ENCODE measurements around the gene SLIT3. TPM values are rescaled to one million over a fixed set of nuclear protein-coding genes. Genes with fewer than 3 reads are reported as not detected.

SLIT3 gene
- total RNA-seq, 1 donor from 2014 or later, result 52.8 TPM

DNA sequence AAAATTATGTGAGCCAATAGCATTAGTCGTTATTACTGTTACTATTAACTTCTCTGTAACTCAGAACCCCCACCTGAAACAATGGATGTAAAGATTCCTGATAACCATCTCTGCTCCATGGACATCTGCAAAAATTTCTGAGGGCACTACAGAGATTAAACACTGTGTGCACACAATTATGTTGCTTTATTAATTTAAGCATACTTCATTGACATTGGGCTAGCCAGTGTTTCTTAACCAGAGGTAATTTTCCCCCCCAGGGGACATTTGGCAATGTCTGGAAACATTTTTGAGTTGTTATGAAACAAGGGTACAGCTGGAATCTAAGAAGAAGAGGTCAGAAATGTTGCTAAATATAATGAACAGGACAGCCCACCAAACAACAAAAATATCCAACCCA, 19.3 kb downstream of the SLIT3 start:
- intact Hi-C loops (cut with DNase I), result no loop called here
- TF ChIP-seq POLR2AphosphoS5 (IDR thresholded peaks at IDR 0.05; ENCODE audit: insufficient read depth in 1 of 2, low read depth in 1 of 2) (no peak), POLR2A (IDR thresholded peaks at IDR 0.05) (no peak)
- TF ChIP-seq, protein P1, sequence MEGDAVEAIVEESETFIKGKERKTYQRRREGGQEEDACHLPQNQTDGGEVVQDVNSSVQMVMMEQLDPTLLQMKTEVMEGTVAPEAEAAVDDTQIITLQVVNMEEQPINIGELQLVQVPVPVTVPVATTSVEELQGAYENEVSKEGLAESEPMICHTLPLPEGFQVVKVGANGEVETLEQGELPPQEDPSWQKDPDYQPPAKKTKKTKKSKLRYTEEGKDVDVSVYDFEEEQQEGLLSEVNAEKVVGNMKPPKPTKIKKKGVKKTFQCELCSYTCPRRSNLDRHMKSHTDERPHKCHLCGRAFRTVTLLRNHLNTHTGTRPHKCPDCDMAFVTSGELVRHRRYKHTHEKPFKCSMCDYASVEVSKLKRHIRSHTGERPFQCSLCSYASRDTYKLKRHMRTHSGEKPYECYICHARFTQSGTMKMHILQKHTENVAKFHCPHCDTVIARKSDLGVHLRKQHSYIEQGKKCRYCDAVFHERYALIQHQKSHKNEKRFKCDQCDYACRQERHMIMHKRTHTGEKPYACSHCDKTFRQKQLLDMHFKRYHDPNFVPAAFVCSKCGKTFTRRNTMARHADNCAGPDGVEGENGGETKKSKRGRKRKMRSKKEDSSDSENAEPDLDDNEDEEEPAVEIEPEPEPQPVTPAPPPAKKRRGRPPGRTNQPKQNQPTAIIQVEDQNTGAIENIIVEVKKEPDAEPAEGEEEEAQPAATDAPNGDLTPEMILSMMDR (IDR thresholded peaks at IDR 0.05), result no peak
- Histone ChIP-seq H3K36me3 (no peaks in the 10 kb centered on the region), H3K27me3 (no peaks in the 10 kb centered on the region), H3K27ac (no peak overlapping the region), H3K4me3 (no peak overlapping the region), H3K9me3 (no peaks in the 10 kb centered on the region), H3K4me1 (peaks cover 20% of the 10 kb centered on the region)
- no peak for DNase-seq (ENCODE audit: extremely low spot score in 2 of 2)

DNA sequence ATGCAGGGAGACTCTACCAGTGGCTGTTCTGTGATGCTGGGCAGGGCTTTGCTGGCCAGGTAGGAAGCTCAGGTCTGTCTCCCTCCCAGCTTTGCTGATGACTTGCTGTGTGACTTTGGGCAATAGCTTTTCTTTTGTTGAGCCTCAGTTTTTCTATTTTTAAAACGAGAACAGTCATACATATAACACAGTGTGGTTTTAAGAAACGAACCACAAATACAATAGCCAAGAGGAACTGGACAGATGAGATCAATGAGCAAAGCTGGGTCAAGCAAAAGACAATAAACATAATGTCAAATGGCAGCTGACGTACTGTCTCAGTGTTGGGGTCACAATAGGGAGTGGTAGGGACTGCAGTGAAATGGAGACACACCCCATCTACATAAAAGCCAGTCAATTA, 20.2 kb downstream of the SLIT3 start:
- Histone ChIP-seq H3K27ac (no peak overlapping the region), H3K36me3 (no peaks in the 10 kb centered on the region), H3K4me1 (peaks cover 20% of the 10 kb centered on the region), H3K4me3 (no peak overlapping the region), H3K27me3 (no peaks in the 10 kb centered on the region), H3K9me3 (no peaks in the 10 kb centered on the region)
- DNase-seq (ENCODE audit: extremely low spot score in 2 of 2), result no peak
- TF ChIP-seq POLR2A (IDR thresholded peaks at IDR 0.05) (no peak), POLR2AphosphoS5 (IDR thresholded peaks at IDR 0.05; ENCODE audit: insufficient read depth in 1 of 2, low read depth in 1 of 2) (no peak)
- TF ChIP-seq, protein P1 (IDR thresholded peaks at IDR 0.05), result no peak
- intact Hi-C loops (cut with DNase I), result no loop called here

DNA sequence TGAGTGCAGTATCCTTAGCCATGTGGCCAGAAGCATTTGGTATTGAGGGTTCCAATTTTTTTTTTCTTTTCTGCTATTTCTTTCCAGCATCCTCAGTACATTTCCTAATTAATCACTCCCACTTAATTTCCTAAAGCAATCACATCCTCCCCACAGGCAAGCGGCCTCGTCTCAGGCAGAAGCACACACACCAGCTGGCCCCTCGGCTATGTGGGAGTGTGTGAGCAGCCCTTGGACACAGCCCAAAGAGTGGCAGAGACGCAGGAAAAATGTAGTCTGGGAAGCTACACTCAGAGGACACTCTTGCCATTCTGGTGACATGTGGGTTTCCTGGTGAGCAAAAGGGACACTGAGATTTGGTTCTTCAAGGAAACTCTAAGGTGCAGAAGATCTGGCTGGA, 20.7 kb downstream of the SLIT3 start:
- no peaks in the 10 kb centered on the region for H3K36me3 ChIP-seq
- no peaks in the 10 kb centered on the region for H3K9me3 ChIP-seq
- no peak overlapping the region for H3K4me3 ChIP-seq
- no peak for TF ChIP-seq POLR2AphosphoS5 (IDR thresholded peaks at IDR 0.05; ENCODE audit: insufficient read depth in 1 of 2, low read depth in 1 of 2)
- TF ChIP-seq POLR2A (IDR thresholded peaks at IDR 0.05), result no peak
- TF ChIP-seq, protein P1 (IDR thresholded peaks at IDR 0.05), result no peak
- intact Hi-C loops (cut with DNase I), result no loop called here
- peaks cover 20% of the 10 kb centered on the region for H3K4me1 ChIP-seq
- no peaks in the 10 kb centered on the region for H3K27me3 ChIP-seq
- H3K27ac ChIP-seq, result no peak overlapping the region
- no peak for DNase-seq (ENCODE audit: extremely low spot score in 2 of 2)

DNA sequence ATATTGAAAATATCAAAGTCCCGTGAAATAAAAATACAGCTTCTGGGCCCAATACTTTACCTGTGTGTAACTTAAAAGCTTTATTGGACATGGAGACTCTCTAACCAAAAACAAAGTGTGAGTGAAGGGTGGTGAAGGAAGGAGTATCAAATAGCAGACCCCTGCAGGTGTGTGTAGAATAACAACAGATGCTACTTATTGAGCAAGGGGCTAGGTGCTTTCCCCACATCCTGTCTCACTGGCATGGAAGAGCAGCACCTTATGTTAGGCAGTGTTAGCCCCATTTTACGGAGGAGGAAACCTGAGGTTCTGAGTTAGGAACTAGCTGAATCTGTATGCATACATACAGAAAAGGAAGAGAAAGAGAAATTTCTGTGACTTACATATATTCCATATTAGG, 21.8 kb downstream of the SLIT3 start:
- H3K4me3 ChIP-seq, result no peak overlapping the region
- peaks cover 20% of the 10 kb centered on the region for H3K4me1 ChIP-seq
- no peaks in the 10 kb centered on the region for H3K36me3 ChIP-seq
- H3K9me3 ChIP-seq, result no peaks in the 10 kb centered on the region
- no peak overlapping the region for H3K27ac ChIP-seq
- intact Hi-C loops (cut with DNase I), result no loop called here
- no peaks in the 10 kb centered on the region for H3K27me3 ChIP-seq
- TF ChIP-seq POLR2AphosphoS5 (IDR thresholded peaks at IDR 0.05; ENCODE audit: insufficient read depth in 1 of 2, low read depth in 1 of 2) (no peak), POLR2A (IDR thresholded peaks at IDR 0.05) (no peak)
- TF ChIP-seq, protein P1 (IDR thresholded peaks at IDR 0.05), result no peak
- DNase-seq (ENCODE audit: extremely low spot score in 2 of 2), result no peak

DNA sequence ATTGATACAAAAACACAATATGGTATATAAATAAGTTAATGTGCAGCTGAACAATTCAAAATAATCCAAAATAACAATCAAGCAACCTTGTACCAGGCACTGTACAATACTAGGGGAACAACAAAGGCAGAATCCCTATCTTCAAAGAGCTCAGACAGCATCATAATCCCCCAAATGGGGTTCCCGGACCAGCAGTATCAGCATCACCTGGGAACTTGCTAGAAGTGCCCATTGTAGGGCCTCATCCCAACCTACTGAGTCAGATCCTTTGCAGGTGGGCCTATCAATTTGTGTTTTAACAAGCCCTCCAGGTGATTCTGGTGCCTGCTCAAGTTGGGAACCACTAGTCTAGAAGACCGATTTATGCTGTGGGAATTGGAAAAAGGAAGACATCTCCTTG, 27.1 kb downstream of the SLIT3 start:
- H3K4me3 ChIP-seq, result no peak overlapping the region

More for the DNA sequence above, 27.1 kb downstream of the SLIT3 start:
- intact Hi-C loops (cut with DNase I), result no loop called here
- DNase-seq (ENCODE audit: extremely low spot score in 2 of 2), result no peak
- Histone ChIP-seq H3K27ac (no peak overlapping the region), H3K9me3 (no peaks in the 10 kb centered on the region), H3K27me3 (no peaks in the 10 kb centered on the region), H3K4me1 (no peaks in the 10 kb centered on the region), H3K36me3 (no peaks in the 10 kb centered on the region)
- TF ChIP-seq POLR2A (IDR thresholded peaks at IDR 0.05) (no peak), POLR2AphosphoS5 (IDR thresholded peaks at IDR 0.05; ENCODE audit: insufficient read depth in 1 of 2, low read depth in 1 of 2) (no peak)
- TF ChIP-seq, protein P1 (IDR thresholded peaks at IDR 0.05), result no peak
